ENCODE data around the gene CENPK. TPM values are rescaled to one million over a fixed set of nuclear protein-coding genes. Genes with fewer than 3 reads are reported as not detected.

CENPK gene
- total RNA-seq, 1 donor = 49.6 TPM

DNA sequence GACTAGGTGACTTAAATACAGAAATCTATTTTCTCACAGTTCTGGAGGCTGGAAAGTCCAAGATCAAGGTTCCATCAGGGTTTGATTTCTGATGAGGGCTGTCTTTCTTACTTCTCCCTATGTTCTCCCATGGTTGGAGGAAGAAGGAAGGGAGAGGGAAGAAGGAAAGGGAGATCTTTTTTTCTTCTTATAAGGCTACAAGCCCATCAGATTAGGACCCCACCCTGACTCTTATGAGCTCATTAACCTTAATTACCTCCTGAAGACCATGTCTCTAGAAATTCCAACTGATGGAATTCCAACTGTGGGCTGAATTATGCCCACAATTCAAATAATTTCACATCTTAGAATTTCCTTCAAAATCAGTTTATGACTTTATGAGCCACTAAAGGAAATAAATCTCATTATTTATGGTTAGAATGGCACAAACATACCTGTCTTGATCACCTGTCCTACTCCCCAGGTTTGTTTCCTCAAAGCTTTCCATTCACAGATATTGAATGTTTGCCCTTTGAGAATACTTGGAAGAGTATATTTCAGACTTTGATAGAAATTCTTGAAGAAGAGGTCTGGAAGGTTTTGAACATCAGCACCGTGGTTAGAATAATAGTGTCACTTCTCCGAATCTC is 7.7 kb upstream of the CENPK start:
- DNase-seq (ENCODE audit: low read depth) = no peak
- no peak overlapping the region for H3K4me3 ChIP-seq (ENCODE audit: low read depth, low read length)
- no peak for TF ChIP-seq CTCF (IDR thresholded peaks at IDR 0.05; ENCODE audit: insufficient read depth, low read length)

GRCh38 chr5:65566505-65566904 is 3.5 kb upstream of the CENPK start:
- DNase-seq (ENCODE audit: low read depth) = no peak
- TF ChIP-seq CTCF (IDR thresholded peaks at IDR 0.05; ENCODE audit: insufficient read depth, low read length) = no peak
- no peak overlapping the region for H3K4me3 ChIP-seq (ENCODE audit: low read depth, low read length)

DNA sequence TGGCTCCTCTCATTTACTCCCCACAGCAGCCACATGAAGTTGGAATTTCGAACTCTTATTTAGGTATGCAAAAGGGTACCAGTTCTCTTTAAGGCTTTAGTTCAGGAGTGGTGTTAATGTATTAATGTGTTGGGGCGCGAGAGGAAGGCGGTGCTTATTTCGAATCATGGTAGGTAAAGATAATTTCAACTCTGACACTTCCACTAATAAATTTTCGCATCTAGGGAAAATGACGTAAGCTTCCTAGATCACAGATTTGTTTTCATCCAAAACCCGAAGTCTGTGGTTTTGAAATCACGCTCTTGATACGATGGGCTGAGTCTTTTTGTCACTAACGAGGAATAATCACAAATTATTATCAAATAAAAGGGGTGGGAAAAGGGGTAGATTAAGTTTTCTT is 809 bp upstream of the CENPK start:
- no peak for TF ChIP-seq CTCF (IDR thresholded peaks at IDR 0.05; ENCODE audit: insufficient read depth, low read length)
- DNase-seq (ENCODE audit: low read depth) = no peak
- peak overlapping the region; percentile 97 for H3K4me3 ChIP-seq (ENCODE audit: low read depth, low read length)

GRCh38 chr5:65556718-65557117 is 6.2 kb downstream of the CENPK start:
- TF ChIP-seq CTCF (IDR thresholded peaks at IDR 0.05; ENCODE audit: insufficient read depth, low read length) = no peak
- no peak overlapping the region for H3K4me3 ChIP-seq (ENCODE audit: low read depth, low read length)
- no peak for DNase-seq (ENCODE audit: low read depth)

DNA sequence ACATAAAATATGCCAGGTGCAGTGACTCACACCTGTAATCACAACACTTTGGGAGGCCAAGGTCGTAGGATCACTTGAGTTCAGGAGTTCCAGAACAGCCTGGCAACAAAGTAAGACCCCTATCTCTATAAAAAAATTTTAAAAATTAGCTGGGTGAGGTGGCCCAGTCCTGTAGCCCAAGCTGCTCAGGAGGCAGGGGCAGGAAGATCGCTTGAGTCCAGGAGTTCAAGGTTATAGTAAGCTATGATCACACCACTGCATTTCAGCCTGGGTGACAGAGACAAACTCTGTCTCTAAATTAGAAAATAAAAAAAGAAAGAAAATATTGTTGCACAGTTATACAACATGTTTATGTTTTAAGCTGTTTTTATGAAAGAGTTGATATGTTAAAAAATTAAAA is 6.8 kb downstream of the CENPK start:
- TF ChIP-seq CTCF (IDR thresholded peaks at IDR 0.05; ENCODE audit: insufficient read depth, low read length) = no peak
- DNase-seq (ENCODE audit: low read depth) = no peak
- H3K4me3 ChIP-seq (ENCODE audit: low read depth, low read length) = no peak overlapping the region

GRCh38 chr5:65555287-65555686 is 7.7 kb downstream of the CENPK start:
- TF ChIP-seq CTCF (IDR thresholded peaks at IDR 0.05; ENCODE audit: insufficient read depth, low read length) = no peak
- H3K4me3 ChIP-seq (ENCODE audit: low read depth, low read length) = no peak overlapping the region
- peak; percentile 67 for DNase-seq (ENCODE audit: low read depth)

- H3K4me3 ChIP-seq (ENCODE audit: low read depth, low read length) = no peak overlapping the region
- TF ChIP-seq CTCF (IDR thresholded peaks at IDR 0.05; ENCODE audit: insufficient read depth, low read length) = no peak
- DNase-seq (ENCODE audit: low read depth) = no peak
Observed at GRCh38 chr5:65553941-65554340, 9.0 kb downstream of the CENPK start.
